Duodenal mucosa (tissue), 2 donors: ENCODE results near the gene CARD8.

ENCODE experiments used
- H3K27ac ChIP-seq: one replicate; pipeline ENCODE4 v1.7.0; 2013; ENCODE audit warnings: low read depth, low read length
- H3K27me3 ChIP-seq, 2 donors: one replicate each; pipeline ENCODE4 v1.7.0; 2013; ENCODE audit warnings: low read length in 2 of 2, control low read depth in 1 of 2; ENCODE audit not compliant: insufficient read depth in 2 of 2, control insufficient read depth in 1 of 2
- H3K36me3 ChIP-seq, 2 donors: one replicate each; pipeline ENCODE4 v1.7.0; 2013; ENCODE audit warnings: low read length in 2 of 2, control low read depth in 1 of 2; ENCODE audit not compliant: insufficient read depth in 2 of 2, control insufficient read depth in 1 of 2
- H3K4me1 ChIP-seq, 2 donors: one replicate each; pipeline ENCODE4 v1.7.0; 2013; ENCODE audit warnings: low read length in 2 of 2, control low read depth in 1 of 2; ENCODE audit not compliant: insufficient read depth in 2 of 2, control insufficient read depth in 1 of 2
- H3K4me3 ChIP-seq, 2 donors: one replicate each; pipeline ENCODE4 v1.7.0; 2013; ENCODE audit warnings: low read length in 2 of 2, low read depth in 1 of 2
- H3K9ac ChIP-seq, 2 donors: one replicate each; pipeline ENCODE4 v1.7.0; 2013; ENCODE audit warnings: low read length in 2 of 2, low read depth in 1 of 2
- H3K9me3 ChIP-seq, 2 donors: one replicate each; pipeline ENCODE4 v1.7.0; 2013; ENCODE audit warnings: low read length in 2 of 2, control low read depth in 1 of 2; ENCODE audit not compliant: control insufficient read depth in 1 of 2

CARD8 gene

DNA sequence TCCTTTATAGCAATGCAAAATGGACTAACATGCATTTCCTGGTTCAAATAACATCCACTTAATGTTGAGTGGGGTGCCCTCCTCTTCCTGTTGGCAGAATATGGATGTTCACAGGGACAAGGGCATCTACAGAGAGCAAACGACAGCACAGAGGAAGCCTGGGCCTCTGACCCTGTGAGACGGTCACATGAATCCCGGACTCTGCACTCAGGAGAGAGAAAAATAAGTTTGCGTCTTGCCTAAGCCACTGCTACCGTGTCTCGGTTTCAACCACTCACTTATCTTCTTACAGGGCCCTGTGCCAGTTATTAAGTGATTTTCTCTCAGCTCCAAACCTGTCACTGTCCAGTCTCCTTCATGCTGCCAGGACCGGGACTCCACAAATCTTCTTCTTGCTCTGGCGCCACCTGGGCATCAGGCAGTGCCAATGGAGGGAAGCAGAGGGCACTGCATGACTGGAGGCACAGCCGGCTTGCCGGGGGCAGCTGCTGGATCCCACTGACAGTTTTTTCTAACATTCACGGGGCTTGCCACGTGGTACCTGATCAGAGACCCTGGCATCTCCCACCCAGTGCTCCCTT lies 97.4 kb downstream of the CARD8 start:
- Histone ChIP-seq H3K27me3 (no peaks in the 10 kb centered on the region), H3K4me3 (no peak overlapping the region), H3K4me1 (no peaks in the 10 kb centered on the region), H3K36me3 (peaks cover 7 to 40% of the 10 kb centered on the region in 2 donors), H3K27ac (no peak overlapping the region), H3K9me3 (no peaks in the 10 kb centered on the region), H3K9ac (no peak overlapping the region)
